ENCODE results near the gene ARHGAP23.

- TF ChIP-seq CTCF (conservative IDR thresholded peaks at IDR 0.05 in 1 of 2, IDR thresholded peaks at IDR 0.05 in 1 of 2; ENCODE audit: extremely low read depth in 1 of 2, insufficient read depth in 1 of 2, low read depth in 1 of 2, low read length in 2 of 2) (no peak), EZH2 (IDR thresholded peaks at IDR 0.05; ENCODE audit: borderline replicate concordance, low read length) (no peak)
These were observed 1.3 kb downstream of the ARHGAP23 start for GRCh38 chr17:38429476-38430100.

Data from mammary epithelial cell (primary cell).